Suprapubic skin (tissue), 4 donors: Measurements from ENCODE around the gene RNFT2. TPM values are rescaled to one million over a fixed set of nuclear protein-coding genes. Genes with fewer than 3 reads are reported as not detected.

ENCODE experiments used
- DNase-seq, 2 donors: peaks; one replicate each; pipeline ENCODE4 v3.0.0-alpha.2; 2019; ENCODE audit warnings: low spot score in 2 of 2
- H3K27ac ChIP-seq: fragments of 200-600 bp; sonication (generic); one replicate; pipeline ENCODE4 v1.5.1; 2019
- H3K27me3 ChIP-seq: fragments of 200-600 bp; sonication (generic); one replicate; pipeline ENCODE4 v1.5.1; 2019
- H3K36me3 ChIP-seq: fragments of 200-600 bp; sonication (generic); one replicate; pipeline ENCODE4 v1.5.1; 2019
- H3K4me1 ChIP-seq: fragments of 200-600 bp; sonication (generic); one replicate; pipeline ENCODE4 v1.5.1; 2019
- H3K4me3 ChIP-seq: fragments of 200-600 bp; sonication (generic); one replicate; pipeline ENCODE4 v1.5.1; 2019; ENCODE audit warnings: mild to moderate bottlenecking
- H3K9me3 ChIP-seq: fragments of 200-600 bp; sonication (generic); one replicate; pipeline ENCODE4 v1.5.1; 2019
- EP300 ChIP-seq: sonication (generic); formaldehyde crosslinking; IDR thresholded peaks from one replicate; pipeline ENCODE4 v1.6.1; 2017; ENCODE audit warnings: antibody characterized with exemption
- POLR2A ChIP-seq, 2 donors: fragments of 450-650 bp; IDR thresholded peaks; one replicate each; pipeline ENCODE4 v1.6.1; 2017; ENCODE audit warnings: antibody characterized with exemption in 2 of 2, mild to moderate bottlenecking in 2 of 2, moderate library complexity in 2 of 2
- POLR2AphosphoS5 ChIP-seq, 3 donors: sonication (generic); formaldehyde crosslinking; IDR thresholded peaks; one replicate each; pipeline ENCODE4 v1.6.1; 2017; ENCODE audit warnings: antibody characterized with exemption in 3 of 3
- WGBS: methylation state at CpG from one replicate; pipeline ENCODE4 v1.1.5; 2018; 5-methylcytosine and 5-hydroxymethylcytosine counted together
- total RNA-seq, 4 donors: library from RNA; depleted of rRNA; stranded (reverse); fragments of >200 nt; gene quantifications; one replicate each; pipeline ENCODE4 v1.1.0, GENCODE V29; 2016
- TF ChIP-seq, protein P1 (sequence below), 2 donors: fragments of 200-600 bp in 1 of 2; fragments of 450-650 bp in 1 of 2; sonication (generic) in 1 of 2; IDR thresholded peaks; one replicate each; pipeline ENCODE4 v1.5.1; 2016 to 2019; ENCODE audit warnings: antibody characterized with exemption in 2 of 2, mild to moderate bottlenecking in 1 of 2, moderate library complexity in 1 of 2

Gene RNFT2
- total RNA-seq, 4 donors from 2014 or later = 0.40 to 1.4 (median 0.69) TPM

- 78% methylated on average over 2 of the region's 2 CpGs for WGBS
- no peak overlapping the region for H3K27ac ChIP-seq
- no peak overlapping the region for H3K4me3 ChIP-seq
- TF ChIP-seq, protein P1, sequence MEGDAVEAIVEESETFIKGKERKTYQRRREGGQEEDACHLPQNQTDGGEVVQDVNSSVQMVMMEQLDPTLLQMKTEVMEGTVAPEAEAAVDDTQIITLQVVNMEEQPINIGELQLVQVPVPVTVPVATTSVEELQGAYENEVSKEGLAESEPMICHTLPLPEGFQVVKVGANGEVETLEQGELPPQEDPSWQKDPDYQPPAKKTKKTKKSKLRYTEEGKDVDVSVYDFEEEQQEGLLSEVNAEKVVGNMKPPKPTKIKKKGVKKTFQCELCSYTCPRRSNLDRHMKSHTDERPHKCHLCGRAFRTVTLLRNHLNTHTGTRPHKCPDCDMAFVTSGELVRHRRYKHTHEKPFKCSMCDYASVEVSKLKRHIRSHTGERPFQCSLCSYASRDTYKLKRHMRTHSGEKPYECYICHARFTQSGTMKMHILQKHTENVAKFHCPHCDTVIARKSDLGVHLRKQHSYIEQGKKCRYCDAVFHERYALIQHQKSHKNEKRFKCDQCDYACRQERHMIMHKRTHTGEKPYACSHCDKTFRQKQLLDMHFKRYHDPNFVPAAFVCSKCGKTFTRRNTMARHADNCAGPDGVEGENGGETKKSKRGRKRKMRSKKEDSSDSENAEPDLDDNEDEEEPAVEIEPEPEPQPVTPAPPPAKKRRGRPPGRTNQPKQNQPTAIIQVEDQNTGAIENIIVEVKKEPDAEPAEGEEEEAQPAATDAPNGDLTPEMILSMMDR (IDR thresholded peaks at IDR 0.05) = no peak
- TF ChIP-seq POLR2A (IDR thresholded peaks at IDR 0.05) (no peak), EP300 (no peak), POLR2AphosphoS5 (IDR thresholded peaks at IDR 0.05) (no peak)
- H3K36me3 ChIP-seq = no peaks in the 10 kb centered on the region
- H3K9me3 ChIP-seq = no peaks in the 10 kb centered on the region
- no peaks in the 10 kb centered on the region for H3K4me1 ChIP-seq
- no peaks in the 10 kb centered on the region for H3K27me3 ChIP-seq
- no peak for DNase-seq
Observed at GRCh38 chr12:116800918-116801317, 62.8 kb downstream of the RNFT2 start.

GRCh38 chr12:116802018-116802417, 63.9 kb downstream of the RNFT2 start:
- Histone ChIP-seq H3K27ac (no peak overlapping the region), H3K36me3 (no peaks in the 10 kb centered on the region), H3K27me3 (no peaks in the 10 kb centered on the region), H3K9me3 (no peaks in the 10 kb centered on the region), H3K4me3 (no peak overlapping the region), H3K4me1 (peaks cover 3% of the 10 kb centered on the region)
- 91% methylated on average over 3 of the region's 3 CpGs for WGBS
- TF ChIP-seq EP300 (no peak), POLR2AphosphoS5 (IDR thresholded peaks at IDR 0.05) (no peak), POLR2A (IDR thresholded peaks at IDR 0.05) (no peak)
- TF ChIP-seq, protein P1 (IDR thresholded peaks at IDR 0.05) = no peak
- no peak for DNase-seq

- no peaks in the 10 kb centered on the region for H3K9me3 ChIP-seq
- H3K27ac ChIP-seq = no peak overlapping the region
- no peak overlapping the region for H3K4me3 ChIP-seq
- H3K27me3 ChIP-seq = no peaks in the 10 kb centered on the region
- WGBS = 79% methylated on average over 7 of the region's 7 CpGs
- DNase-seq = no peak
- peaks cover 4% of the 10 kb centered on the region for H3K4me1 ChIP-seq
- TF ChIP-seq EP300 = no peak
- TF ChIP-seq, protein P1 (IDR thresholded peaks at IDR 0.05) = no peak
- H3K36me3 ChIP-seq = no peaks in the 10 kb centered on the region
Observed at GRCh38 chr12:116803013-116803736, 65.1 kb downstream of the RNFT2 start.

DNA sequence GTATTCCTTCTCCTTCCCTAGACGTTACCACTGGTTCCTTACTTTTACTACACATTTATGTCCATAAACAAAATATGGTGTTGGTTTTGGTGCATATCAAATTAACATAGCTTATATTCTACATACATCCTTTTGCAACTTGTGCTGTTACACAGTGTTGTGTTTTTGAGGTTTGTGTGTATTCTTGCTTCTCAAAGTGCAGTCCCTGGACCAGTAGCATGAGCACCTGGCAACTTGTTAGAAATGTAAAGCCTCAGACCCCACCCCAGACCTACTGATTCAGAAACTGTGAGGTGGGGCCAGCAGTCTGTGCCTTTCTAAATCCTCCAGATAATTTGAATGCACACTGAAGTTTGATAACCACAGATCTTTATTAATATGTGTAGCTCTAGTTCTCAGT, 65.9 kb downstream of the RNFT2 start:
- H3K9me3 ChIP-seq = no peaks in the 10 kb centered on the region

DNA sequence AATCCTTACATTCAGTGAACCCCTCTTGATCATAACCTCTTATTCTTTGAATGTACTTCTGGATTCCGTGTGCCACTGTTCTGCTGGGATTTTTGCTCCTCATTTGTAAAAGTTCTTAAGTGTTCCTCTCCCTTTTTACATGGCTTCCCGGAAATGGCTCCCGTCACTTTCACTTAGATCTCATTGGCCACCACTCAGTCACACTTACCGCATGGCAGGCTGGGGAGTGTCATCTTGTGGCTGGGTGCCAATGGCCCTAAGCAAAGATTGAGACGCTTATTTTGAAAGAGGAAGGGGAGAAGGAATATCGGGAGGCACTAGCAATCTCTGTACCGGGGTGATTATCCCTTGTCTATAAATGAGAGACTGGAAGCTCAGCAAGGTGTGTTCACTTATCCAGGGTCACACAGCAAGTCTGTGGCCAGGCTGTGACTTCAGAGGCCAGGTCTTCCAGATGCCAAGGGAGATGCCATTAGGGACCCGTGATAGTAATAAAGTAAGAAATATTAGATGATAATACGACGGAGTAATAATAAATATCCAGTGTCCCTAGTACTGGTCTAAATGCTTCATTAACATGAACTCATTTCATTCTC, 68.8 kb downstream of the RNFT2 start:
- no peaks in the 10 kb centered on the region for H3K9me3 ChIP-seq
- 70% methylated on average over 10 of the region's 10 CpGs for WGBS
- H3K36me3 ChIP-seq = no peaks in the 10 kb centered on the region
- TF ChIP-seq, protein P1 (IDR thresholded peaks at IDR 0.05) = no peak
- no peak for TF ChIP-seq EP300
- TF ChIP-seq POLR2A (IDR thresholded peaks at IDR 0.05) = no peak
- no peak for TF ChIP-seq POLR2AphosphoS5 (IDR thresholded peaks at IDR 0.05)
- H3K4me3 ChIP-seq = no peak overlapping the region
- peaks cover 4% of the 10 kb centered on the region for H3K4me1 ChIP-seq
- no peaks in the 10 kb centered on the region for H3K27me3 ChIP-seq
- H3K27ac ChIP-seq = no peak overlapping the region
- no peak for DNase-seq

More for the DNA sequence above, 65.9 kb downstream of the RNFT2 start:
- Histone ChIP-seq H3K36me3 (no peaks in the 10 kb centered on the region), H3K27ac (no peak overlapping the region), H3K4me1 (peaks cover 4% of the 10 kb centered on the region), H3K27me3 (no peaks in the 10 kb centered on the region), H3K4me3 (no peak overlapping the region)
- DNase-seq = no peak
- TF ChIP-seq POLR2AphosphoS5 (IDR thresholded peaks at IDR 0.05) (no peak), EP300 (no peak), POLR2A (IDR thresholded peaks at IDR 0.05) (no peak)
- TF ChIP-seq, protein P1 (IDR thresholded peaks at IDR 0.05) = no peak
- WGBS = 31% methylated on average over 1 of the region's 1 CpG
